GM19351 (cell line): ENCODE data around the gene CDC42EP1.
"Not testable (repeated sequence)": the region's sequence is repeated elsewhere in the genome, so short reads cannot be mapped to it uniquely, and the experiment has no call there.

Experiments used
- ATAC-seq: cut with Tn5 transposase; IDR thresholded peaks from one replicate; pipeline ENCODE4 v1.9.1; 2021; ENCODE audit warnings: mild to moderate bottlenecking, moderate library complexity; ENCODE audit not compliant: unreplicated experiment

Gene CDC42EP1, protein sequence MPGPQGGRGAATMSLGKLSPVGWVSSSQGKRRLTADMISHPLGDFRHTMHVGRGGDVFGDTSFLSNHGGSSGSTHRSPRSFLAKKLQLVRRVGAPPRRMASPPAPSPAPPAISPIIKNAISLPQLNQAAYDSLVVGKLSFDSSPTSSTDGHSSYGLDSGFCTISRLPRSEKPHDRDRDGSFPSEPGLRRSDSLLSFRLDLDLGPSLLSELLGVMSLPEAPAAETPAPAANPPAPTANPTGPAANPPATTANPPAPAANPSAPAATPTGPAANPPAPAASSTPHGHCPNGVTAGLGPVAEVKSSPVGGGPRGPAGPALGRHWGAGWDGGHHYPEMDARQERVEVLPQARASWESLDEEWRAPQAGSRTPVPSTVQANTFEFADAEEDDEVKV

DNA sequence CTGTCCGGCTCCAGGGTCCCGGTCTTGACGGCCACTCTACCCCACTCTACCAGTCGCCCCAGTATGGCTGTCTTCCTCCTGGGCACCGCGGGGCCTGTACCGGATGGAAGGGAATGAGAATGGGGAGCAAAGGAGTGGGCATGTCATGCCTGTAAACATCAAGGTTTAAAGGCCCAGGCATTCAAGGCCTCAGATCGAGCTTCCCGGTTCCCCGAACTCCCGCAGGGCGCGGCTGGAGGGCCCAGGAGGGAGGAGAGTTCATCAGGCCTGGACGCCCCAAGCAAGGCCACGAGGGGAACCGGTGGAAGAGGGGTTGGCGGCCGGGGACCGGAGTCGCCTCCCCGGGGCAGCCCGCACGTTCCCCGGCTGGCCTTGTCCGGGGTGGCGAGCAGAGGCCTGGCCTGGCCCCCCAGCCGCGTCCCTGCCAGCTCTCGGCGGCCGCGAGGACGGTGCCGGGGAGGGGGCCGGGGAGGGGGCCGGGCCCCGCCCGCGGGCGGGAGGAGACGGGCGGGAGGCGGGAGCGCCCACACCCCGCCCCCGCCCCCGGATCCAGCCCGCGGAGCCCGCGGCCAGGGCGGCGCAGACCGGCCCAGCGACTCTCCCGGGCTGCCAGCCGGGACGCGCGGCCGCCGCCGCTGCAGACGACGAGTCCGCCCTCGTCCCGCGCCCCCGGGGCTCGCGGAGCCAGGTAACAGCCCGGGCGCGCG lies at the start of gene CDC42EP1:
Gene CDC42EP1 (plus strand): TSS at position 580 of the 707 bp plus-strand sequence. CDS start 5,870 bp downstream, outside the sequence.
- ATAC-seq, result no peak

DNA sequence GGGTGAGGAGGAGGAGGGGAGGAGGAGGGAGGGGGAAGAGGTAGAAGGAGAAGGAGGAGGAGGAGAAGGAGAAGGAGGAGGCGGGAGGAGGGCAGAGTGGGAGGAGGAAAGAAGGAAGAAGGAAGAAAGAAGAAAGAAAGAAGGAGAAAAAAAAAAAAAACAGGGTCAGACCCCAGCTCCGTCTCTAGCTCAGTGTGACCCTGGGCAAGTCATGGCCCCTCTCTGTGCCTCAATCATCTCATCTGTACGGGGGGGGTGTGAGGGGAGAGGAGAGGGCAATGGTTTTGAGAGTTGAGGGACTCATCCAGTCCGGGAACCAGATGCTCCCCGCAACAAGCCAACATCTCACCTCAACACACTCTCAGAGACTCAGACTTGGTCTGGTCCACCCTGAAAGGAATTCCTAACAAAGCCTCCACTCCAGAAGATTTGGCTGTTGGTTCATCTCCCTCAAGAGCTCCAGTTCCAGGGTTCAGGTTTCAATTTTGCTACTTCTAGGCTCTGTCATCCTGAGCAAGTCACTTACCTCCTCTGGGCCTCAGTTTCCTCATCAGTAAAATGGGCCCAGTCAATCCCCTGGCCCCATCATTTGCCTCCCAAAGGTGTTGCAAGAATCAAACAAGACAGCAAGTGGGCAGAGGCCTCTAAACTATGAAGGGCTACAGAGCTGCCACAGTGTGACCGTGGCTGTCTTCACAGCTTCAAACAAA lies 48.7 kb upstream of the CDC42EP1 start:
- no peak for ATAC-seq

DNA sequence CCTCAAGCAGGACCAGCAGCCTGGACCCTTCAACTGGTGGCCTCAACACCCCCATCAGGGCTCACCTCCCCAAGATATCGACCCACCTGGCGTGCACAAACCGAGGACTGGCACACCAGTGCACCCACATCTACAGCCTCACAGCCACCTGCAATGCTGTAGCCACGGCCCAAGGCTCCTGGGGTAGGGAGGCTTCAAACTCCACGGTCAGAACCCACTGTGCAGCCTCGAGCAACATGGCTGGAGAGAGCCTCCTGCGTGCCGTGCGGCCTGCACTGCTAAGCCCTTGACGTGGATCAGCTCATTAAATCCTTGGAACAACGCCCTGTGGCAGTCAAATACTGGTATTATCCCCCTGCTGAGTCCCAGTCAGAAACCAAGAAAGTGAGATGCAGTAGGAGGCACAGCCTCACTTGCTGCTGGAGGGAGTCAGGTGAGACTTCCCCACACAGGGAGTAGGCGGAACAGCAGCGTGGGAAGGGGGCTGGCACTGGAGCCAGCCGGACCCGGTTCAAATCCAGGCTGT lies 45.7 kb upstream of the CDC42EP1 start:
- no peak for ATAC-seq

DNA sequence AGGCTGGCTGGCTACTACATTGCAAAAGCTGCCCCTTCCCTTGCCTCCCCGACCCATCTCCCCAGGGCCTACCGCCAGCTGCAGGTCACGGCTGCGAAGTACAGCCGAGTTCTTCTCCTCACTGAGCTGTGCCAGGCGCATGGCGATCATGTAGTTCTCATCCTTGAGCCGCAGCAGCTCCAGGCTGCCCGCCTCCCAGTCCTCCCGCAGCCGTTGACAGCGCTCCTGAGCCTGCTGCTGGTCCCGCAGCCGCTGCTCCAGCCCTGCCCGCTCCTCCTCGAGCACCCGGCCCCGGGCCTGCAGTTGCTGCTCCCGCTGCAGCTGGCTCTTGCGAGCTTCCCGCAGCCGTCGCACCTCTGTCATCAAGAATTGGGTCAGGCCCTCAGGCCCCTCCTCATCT lies 44.4 kb upstream of the CDC42EP1 start:
- no peak for ATAC-seq

DNA sequence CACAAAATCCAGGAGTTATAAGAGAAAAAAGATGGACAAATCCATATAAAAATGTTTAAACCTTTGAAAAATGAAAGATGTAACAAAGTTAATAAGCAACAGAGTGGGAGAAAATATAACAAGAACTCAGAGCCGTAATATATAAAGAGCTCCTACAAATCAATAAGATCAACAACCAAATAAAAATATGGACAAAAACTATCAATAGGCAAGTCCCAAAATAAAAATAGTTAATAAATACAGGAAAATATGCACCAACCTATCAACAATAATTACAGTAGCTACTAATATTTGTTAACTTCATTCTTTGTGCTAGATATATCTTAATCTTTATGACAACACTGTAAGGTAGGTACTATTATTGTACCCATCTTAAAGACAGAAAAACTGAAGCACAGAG lies 43.8 kb upstream of the CDC42EP1 start:
- ATAC-seq, result no peak

DNA sequence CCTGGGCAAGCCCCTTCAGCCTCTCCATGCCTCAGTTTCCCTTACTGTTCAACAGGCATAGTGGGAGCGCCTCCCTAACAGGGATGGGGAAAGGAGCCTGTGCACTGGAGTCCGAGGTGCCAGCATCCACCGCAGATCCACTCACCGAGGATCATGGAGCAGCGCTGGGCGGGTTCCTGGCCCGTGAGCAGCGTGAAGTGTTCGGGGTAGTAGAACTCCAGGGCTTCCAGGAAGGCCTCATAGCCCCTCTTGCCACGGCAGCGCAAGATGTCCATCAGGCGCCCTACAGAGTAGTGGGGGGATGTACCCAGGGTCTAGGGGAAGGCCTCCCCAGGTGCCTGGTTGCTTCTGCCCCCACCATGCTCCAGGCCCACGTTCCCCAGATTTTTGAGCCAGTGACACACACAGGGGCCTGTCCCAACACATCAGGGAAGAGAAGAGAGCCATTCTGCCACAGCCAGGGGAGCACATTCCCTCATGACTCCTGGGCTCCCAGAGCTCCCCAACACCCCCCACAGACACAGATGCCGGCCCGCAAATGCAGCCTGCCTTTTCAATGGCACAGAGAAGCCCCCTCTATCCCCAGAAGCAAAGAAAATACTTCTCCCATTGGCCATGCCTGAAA lies 42.3 kb upstream of the CDC42EP1 start:
- no peak for ATAC-seq

DNA sequence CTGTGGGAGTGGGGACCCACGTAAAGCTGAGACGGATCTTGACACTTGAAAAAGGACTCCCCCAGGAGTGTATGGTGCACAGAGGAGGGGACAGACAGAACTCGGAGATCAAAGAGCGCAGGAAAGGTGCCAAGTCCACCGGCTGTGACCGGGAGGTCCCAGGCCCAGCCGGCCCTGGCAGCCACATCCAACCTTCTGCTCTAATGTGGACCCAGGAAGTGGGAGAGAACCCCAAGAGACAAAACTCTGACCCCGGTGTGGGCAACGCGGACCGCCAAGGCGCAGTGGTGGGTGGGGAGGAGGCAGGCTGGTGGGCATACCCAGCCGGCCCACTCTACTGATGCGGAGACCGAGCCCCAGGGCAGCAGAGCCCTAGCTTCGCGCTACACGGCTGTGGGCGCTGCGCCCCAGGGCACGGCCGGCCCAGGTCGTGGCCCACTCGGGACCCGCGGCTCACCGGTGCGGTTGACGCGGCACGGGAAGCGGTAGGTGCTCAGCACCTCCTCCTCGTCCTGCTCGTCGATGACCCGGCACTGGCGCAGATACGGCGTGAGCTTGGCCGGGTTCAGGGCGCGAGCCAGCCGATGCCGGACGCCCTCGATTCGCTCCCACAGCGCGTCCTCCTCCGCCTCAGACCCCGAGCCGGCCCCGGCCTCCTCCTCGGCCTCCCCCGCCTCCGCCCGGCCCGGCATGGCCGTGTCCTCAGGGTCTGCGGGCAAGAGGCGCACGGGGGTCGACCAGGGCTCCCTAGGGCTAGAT lies 41.6 kb upstream of the CDC42EP1 start:
- ATAC-seq, result no peak

DNA sequence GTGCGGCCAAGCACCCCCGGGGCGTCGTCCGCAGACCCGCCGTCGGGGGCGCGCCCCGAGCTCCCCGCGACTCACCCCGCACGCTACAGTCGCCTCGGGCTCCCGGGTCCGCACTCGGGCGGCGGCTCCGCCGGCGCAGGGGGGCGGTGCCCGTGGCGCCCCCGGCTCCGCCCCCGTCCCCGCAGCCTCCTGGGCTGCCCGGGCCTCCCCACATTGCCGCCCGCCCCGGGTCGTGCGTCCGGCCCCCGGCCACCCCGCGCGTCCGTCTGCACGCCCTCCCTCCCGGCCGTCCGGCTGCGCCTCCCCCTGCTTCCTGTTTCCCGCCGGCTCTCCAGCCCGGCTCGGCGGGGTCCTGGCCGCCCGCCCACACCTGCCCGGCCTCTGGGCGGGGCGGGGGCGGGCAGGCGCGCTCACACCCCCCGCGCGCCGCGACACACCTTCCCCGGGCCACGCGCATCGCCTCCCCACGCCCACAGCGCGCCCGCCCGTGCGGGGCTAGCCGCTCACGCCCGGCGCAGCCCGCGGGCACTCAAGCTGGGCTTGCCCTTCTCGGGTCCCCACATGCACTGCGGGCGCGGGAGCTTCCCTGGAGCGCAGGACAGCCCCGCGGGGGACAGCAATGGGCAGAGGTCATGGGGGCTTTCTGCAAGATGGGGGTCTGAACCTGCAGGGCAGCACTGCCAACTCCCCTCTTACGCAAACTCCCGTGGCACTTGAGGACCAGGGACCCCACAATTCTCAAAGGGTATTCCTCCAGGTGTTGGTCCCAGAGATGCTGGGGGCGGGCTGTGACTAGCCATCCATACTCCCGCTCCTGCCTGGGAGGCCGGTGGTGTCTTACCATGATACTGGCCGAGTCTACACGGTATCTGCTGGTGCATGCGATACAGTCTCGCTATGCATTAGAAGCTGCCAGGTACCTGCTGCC lies 40.7 kb upstream of the CDC42EP1 start, which contains the start of gene CARD10:
Gene CARD10 (minus strand): TSS at position 148 of the 928 bp plus-strand sequence. CDS start 215 bp downstream, outside the sequence.
- no peak for ATAC-seq

DNA sequence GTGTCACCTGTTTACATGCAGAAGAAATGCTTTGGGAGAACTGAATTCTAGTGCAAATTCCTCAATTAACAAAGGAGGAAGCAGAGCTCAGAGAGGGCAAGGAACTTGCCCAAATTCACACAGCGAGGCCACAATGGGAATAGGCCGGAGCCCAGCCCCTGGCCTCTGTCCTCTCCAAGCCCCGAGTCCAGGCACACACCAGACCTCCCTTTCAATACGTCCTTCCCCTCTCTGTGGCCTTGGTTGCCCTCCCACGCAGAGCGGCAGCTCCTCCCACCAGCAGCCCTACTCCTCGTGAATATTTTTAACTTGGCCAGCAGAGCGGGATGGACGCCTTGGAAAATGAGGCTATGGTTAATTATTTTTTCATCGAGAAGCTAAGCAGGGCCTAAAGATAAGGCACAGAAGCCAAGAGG lies 39.5 kb upstream of the CDC42EP1 start:
- ATAC-seq, result no peak

DNA sequence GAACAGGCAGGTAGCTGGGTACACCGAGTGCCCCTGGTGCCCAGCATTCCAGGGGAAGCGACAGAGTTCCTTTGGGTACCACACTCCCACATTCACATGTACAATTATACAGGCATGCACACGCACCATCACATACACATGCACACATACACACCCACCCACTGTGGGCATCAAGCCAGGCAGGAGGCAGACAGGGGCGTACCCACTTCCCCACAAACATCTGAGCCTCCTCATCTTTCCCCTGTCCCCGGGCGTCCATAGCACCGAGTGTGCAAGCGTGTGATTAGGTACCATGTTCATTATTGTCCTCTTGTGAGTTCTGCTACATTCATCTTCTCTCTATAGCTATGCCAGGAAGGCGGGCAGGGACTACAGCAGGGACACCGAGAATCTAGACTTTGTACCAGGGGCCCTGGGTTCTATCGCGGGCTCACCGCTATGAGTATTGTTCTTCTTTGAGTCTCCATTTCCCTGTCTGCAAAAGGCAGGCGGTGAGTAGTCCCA lies 39.0 kb upstream of the CDC42EP1 start:
- no peak for ATAC-seq

DNA sequence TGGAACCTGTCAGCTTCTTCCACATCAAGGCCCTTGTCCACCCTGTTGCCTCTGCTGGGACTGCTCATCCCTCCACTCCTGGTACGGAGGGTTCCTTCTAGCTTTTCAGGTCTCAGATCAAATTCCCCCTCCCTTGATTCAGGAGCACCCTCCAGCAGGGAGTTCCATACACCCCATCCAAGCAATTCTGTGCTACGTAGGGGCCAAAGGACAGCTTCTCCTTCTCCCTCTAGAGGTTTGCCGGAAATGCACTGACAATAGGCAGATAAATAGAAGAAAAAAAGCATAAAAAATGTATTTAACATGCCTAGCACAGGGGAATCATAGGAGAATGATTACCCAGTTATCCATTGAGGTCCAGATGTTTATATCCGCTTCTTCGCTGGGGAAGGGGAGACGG lies 37.8 kb upstream of the CDC42EP1 start:
- no peak for ATAC-seq

DNA sequence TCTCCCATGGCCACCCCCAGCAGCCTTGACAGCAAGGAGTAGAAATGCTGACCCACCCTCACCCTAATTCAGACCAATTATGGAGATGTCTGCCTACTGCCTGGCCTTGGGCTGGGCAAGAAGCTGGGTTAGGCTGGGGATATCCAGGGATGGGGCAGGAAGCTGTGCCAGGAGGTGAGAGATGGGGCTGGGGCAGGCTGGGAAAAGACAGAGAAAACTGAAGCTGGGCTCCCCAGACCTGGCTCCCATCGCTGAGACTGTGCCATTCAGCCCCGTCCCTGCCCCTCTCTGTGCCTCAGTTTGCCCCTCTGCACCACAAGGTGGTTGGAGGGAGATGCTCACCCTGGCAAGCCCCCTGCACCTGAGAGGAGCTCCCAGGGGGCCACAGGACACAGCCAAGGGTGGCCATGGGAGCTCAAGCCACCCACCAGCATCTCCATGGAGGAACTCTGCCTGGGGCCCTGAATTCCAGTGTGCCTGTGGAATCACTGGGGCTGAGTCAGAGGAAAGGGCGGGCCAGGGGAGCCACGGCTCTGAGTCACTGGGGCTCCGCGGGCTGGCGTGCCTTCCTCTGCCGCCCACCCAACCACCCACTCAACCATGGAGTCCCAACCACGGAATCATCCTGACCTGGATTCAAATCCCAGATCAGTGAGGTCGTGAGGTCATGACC lies 35.1 kb upstream of the CDC42EP1 start:
- no peak for ATAC-seq

DNA sequence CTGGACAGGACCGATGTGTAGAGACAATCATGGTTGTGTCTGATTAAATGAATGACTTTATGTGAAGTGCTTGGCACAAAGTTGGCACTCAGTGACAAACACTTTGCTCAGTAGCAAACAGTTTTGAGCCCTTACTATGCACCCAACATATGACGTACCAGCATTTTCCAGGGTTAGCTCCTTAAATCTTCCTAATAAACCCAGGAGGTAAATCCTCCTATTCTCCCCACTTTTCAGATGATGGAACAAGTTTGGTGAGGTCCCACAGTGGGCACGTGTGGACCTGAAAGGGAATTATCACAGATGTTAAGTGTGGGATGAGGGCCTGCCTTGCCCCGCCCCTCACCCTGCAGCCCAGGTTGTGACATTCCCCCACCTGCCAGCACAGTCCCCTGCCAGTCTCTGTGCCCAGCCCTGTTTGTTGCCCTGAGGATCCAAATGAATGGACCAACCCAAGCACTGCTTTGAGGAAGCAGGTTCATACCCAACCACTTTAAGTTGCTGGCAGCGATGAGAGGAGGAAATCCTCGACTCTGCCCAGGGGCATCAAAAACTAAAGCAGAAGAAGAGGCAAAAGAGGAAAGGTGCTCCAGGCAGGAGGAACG lies 34.4 kb upstream of the CDC42EP1 start:
- ATAC-seq, result no peak

DNA sequence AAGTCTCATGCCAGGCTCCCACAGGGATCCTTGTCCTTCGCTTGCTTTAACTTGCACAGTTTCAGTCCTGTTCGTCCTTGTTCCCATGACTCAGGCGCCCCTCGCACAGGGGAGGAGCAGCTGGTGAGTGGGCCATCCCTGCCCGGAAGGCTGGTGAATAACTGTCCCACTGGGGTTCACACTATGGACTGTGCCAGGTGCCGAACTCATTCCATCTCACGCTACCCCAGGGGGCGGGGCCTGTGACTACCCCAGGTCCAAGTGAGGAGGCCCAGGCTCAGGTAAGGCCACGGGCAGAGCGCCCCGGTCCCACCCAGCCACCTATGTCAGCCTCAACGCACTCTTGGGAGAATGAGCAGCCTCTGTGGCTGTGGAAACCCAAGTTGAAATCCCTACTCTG lies 33.9 kb upstream of the CDC42EP1 start:
- no peak for ATAC-seq

DNA sequence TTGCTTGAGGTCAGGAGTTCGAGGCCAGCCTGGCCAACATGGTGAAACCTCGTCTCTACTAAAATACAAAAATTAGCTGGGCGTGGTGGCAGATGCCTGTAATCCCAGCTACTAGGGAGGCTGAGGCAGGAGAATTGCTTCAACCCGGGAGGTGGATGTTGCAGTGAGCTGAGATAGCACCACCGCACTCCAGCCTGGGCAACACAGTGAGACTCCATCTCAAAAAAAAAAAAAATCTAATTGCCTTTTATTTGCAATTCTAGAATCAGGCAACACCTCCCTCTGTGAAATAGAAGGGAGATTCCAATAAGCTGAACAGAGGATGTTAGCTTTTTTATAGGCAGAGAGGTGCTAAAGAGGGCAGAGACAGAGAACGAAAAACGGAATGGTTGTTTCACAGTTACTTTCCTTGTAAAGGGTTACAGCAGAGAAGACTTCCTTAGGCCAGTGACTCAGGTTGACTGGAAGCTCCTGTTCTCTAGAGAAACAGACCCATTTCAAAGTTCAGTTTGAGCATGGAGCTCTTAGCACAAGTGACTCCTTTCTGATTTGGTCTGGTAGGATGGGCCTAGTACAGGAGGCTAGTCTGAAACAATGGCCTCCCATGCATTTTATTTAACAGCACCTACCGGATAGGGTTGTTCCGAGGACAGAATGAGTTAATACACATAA lies 33.1 kb upstream of the CDC42EP1 start:
- not testable (repeated sequence) for ATAC-seq

DNA sequence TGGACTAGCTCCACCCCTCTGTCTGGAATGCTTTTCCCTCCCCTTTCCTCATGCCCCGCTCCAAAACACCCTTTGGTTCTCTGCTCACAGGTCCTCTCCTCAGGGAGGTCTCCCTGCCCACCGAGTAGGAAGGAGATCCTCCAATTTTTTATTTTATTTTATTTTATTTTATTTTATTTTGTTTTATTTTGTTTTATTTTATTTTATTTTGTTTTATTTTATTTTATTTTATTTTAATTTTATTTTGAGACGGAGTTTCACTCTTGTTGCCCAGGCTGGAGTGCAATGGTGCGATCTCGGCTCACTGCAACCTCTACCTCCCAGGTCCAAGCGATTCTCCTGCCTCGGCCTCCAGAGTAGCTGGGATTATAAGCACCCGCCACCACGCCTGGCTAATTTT lies 32.3 kb upstream of the CDC42EP1 start:
- not testable (repeated sequence) for ATAC-seq

DNA sequence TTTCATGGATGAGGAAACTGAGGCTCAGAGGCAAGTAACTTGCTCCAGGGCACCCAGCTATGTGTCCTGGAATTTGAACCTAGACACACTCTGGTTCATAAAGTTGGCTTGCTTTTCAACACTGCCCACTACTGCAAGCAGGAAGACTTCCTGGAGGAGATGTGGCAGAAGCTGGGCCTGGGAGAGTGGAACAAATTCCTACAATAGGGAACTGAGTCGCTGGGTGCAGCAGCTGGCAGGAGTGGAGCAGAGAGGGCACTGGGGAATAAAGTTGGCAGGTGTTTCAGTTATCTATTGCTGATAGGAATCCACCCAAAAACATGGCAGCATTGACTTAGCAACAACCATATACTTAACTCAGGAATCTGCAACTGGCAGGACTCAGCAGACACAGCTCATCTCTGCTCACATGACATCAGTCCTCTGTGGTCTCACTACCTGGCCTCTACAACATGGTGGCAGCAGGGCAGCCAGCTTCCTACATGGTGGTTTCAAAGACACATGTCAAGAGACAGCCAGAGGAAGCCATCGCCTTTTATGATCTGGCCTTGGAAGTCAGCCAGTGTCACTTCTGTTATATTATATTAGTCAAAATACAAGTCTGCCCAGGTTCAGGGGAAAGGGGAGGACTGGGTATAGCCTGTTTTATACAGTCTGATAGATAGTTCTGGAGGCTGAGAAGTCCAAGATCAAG lies 30.5 kb upstream of the CDC42EP1 start:
- no peak for ATAC-seq
